ENCODE measurements around the gene PNLIPRP2. TPM values are rescaled to one million over a fixed set of nuclear protein-coding genes. Genes with fewer than 3 reads are reported as not detected.
A peak's percentile ranks its signal among the peaks of the same experiment; 100 is the strongest.

Gene PNLIPRP2
- total RNA-seq, 1 experiment from 2014 or later = 0.34 TPM

DNA sequence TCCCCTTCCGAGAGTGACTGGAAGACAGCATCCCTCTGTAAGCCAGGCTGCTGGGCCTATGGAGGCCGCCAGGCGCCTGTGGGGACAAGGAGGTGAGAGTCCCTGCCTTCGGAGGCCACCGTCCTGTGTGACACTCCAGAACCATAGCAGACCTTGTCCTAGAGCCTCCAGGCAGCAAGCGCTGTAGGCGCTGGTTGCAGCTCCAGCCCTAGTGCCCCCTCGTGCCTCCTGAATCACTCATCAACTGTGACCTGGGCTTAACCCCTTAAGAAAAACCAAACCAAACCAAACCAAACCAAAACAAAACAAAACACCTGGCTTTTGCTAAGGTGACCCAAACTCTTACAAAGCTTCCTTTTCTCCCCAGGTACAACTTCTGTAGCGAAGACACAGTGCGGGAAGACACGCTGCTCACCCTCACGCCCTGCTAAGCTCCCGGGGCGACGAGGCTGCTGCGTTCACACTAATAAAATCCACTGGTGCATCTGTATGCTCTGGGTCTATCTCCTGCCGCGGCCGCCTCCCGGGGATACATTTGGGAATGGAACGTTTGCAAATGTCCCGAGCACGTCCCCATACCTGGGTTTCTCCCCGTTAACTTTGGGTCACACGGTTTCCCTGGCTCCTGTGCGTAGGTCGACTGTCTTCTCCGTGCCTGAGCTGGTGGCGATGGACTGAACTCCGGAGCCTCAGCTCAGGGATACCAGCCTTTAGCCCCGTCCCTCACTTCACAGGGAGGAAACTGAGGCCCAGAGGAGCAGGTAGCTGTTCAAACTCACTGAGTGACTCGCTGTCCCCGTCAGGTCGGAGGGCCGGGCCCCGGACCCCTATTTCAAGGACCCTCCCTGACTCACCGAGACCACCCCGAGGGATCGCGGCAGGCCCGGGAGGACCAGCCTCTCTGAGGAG is 11.8 kb upstream of the PNLIPRP2 start:
- DNase-seq (ENCODE audit: low read depth, low spot score) = no peak
- in situ Hi-C loops (cut with HindIII; ENCODE audit: low pct_unique_long_range_greater_than_20kb, low sequenced_read_pairs) = no loop called here

DNA sequence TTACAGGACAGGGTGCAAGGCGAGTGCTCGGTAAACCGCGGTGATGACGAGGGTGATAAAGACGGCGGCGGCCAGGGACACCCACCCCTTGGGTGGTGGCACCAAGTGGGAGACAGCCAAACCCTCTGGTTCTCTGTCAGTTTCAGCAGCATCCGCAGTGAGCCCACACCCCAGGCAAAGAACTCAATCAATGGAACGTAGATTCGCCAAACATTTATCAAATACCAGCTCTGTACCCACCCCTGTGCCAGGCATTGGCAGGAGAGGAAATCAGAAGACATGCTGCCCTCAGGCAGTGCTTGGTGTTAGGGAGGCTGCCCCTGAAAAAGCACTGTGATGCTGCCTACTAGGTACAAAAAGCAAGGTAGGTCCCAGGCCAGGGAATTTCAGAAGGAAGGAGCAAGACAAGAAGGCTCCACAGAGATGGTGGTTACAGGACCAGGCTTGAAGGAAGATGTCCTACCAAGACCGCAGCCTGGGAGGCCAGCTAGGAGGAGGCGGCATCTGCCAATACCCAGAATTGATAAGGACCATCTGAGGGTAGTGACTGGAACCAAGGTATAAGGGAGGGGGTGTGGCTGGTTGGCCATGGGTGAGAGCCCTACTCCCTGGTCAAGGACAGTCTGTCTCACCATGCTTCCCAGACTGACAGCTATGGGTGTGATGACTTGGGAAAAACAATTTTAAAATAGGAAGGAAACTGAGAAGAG is 10.2 kb upstream of the PNLIPRP2 start:
- in situ Hi-C loops (cut with HindIII; ENCODE audit: low pct_unique_long_range_greater_than_20kb, low sequenced_read_pairs) = no loop called here
- no peak for DNase-seq (ENCODE audit: low read depth, low spot score)

DNA sequence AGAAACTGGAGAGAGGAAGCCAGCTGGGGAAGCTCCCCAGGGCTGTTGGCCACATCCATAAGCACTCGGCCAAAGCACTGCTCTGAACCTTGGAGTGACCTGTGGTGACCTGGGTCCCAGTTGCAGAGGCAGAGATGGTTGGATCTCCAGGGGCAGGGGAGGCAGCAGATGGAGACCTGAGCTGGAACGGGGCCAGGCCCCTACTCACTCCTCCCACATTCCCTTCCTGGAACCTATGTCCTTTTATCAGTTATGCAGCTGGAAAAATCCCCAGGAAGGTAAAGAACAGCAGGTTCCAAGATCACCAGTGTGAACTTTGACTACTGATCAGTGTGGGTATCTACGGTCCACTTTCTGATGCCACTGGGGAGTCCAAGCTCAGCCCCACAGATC is 9.6 kb upstream of the PNLIPRP2 start:
- in situ Hi-C loops (cut with HindIII; ENCODE audit: low pct_unique_long_range_greater_than_20kb, low sequenced_read_pairs) = no loop called here
- no peak for DNase-seq (ENCODE audit: low read depth, low spot score)

DNA sequence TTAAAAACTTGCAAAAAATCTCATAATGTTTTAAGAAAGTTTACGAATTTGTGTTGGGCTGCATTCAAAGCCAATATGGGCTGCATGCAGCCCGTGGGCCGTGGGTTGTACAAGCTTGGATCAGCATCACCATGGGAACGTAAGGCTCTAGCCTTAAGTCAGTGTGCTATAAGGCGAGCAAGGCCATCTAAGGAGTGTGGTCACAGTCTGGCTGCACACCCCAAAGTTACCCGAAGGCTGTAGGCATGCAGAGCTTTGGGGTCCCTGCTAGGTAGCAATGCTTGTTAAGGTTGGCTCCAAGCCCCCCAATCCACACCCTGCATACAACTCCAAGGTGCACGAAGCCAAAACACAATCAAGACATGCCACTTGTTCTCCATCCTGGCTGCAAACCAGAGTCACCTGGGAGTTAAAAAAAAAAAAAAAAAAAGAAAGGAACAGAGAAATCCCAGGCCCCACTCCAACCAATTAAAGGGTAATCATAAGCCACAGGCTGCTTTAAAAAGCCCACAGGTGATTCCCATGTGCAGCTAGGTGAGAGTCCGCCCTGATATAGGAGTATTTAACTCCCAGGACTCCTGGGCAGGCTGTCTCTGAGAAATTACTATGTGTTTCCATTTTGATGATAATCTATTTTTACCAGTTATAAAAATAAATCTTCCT is 8.5 kb upstream of the PNLIPRP2 start:
- in situ Hi-C loops (cut with HindIII; ENCODE audit: low pct_unique_long_range_greater_than_20kb, low sequenced_read_pairs) = no loop called here
- no peak for DNase-seq (ENCODE audit: low read depth, low spot score)

DNA sequence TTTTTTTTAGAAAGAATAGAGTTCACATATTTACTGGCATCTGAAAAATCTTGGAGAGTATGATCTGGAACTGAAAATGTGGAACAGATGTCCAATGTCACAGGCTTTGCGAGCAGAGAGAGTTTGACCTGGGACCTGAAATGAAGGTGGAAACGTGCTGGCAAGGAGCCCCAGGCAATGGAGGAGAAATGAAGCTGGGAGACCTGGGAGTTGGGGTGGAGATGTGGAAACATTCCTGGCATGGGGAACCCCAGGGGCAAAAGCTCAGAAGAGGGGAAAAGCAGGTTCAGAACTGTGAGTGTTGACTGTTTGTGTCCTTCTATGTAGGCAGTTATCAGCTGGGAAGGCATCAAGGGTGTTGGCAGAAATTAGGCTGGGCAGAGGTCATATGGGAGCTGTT is 7.3 kb upstream of the PNLIPRP2 start:
- in situ Hi-C loops (cut with HindIII; ENCODE audit: low pct_unique_long_range_greater_than_20kb, low sequenced_read_pairs) = no loop called here
- no peak for DNase-seq (ENCODE audit: low read depth, low spot score)

DNA sequence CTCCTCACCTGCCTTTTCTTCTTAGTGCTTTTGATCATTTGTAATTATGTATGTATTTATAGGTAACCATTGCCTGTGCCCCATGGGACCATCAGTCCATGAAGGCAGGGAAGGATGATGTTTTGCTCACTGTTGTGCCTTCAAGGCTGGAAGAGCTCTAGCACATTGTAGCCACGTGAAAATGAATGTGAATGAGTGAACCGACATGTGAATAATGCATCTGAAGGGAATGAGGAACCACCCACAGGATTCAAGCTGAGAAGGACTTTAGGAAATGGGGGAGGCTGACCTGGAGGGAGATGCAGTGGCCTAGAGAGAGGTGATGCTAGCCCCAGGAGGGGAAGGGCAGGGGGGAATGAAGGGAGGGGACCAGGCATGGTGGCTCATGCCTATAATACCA is 6.0 kb upstream of the PNLIPRP2 start:
- in situ Hi-C loops (cut with HindIII; ENCODE audit: low pct_unique_long_range_greater_than_20kb, low sequenced_read_pairs) = no loop called here
- no peak for DNase-seq (ENCODE audit: low read depth, low spot score)

DNA sequence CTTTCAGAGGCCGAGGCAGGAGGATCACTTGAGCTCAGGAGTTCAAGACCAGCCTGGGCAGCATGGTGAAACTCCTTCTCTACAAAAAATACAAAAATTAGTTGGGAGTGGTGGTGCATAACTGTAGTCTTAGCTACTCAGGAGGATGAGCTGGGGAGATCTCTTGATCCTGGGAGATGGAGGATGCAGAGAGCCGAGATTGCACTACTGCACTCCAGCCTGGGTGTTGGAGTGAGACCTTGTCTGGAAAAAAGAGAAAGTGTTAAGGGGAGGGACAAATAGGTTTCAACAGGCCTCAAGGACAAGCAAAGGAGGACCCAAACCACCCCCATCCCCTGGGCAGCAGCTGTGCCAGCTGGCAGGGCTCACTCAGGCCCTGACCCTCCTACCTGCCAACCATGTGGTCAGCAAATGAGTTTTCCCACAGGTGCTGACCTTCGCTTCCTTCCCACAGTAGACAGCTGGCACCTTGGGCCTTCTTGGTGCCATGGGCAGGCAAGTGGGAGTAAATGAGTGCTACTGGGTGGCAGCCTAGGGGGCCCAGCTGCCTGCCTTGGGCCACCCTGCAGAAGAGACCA is 5.5 kb upstream of the PNLIPRP2 start:
- in situ Hi-C loops (cut with HindIII; ENCODE audit: low pct_unique_long_range_greater_than_20kb, low sequenced_read_pairs) = no loop called here
- no peak for DNase-seq (ENCODE audit: low read depth, low spot score)

DNA sequence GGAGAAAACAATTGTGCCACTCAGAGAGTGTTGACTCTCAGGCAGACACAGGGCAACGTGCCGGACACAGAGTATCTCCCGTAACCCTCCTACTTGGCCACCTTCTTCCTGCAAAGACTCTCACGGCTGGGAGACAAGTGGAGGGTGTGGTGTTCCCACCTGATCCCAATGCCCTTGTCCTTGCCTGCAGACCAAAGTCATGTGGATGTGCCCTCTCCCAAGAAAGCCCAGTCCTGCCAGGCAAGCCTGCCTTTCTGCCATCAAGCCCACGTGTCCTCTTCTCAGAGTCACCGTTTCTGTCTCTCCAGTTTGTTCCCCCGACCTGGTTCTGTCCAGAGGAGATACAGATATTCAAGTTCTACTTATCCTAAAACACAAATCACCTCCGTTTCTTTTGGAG is 723 bp downstream of the PNLIPRP2 start:
- no peak for DNase-seq (ENCODE audit: low read depth, low spot score)
- in situ Hi-C loops (cut with HindIII; ENCODE audit: low pct_unique_long_range_greater_than_20kb, low sequenced_read_pairs) = no loop called here

DNA sequence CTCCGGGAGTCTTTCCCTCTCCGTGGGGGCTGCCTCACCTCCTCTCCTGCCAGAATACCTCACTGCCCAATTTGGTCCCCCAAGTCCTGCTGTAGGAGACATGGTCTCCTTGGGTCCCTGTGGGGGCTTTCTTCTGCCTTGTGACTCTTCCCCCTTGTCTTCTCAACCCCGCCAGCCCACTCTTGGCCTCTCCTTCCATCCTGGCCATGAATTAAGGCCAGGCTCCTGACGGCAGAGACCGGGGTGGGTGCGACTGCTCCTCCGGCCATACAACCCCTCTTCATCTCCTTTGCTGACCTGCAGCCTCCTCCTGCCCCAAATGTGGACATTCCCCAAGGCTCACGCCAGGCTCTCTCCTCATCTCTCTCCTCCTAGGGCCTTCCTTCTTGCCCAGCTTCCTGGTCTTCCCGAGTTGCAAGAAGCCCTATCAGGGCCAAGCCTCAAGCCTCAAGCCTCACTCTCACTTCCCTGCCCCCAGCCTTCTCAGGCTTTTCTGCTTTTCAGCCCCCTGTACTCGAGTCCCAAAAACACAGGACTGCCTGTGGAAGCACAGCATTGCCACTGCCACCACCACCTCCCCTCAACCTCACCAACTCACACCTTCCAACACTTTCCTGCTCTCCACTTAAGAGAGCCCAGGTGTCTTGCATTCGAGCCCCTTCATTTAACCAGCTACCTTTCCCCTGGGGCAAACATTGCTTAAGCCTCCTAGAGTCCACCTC is 1.3 kb downstream of the PNLIPRP2 start:
- no peak for DNase-seq (ENCODE audit: low read depth, low spot score)
- in situ Hi-C loops (cut with HindIII; ENCODE audit: low pct_unique_long_range_greater_than_20kb, low sequenced_read_pairs) = no loop called here

DNA sequence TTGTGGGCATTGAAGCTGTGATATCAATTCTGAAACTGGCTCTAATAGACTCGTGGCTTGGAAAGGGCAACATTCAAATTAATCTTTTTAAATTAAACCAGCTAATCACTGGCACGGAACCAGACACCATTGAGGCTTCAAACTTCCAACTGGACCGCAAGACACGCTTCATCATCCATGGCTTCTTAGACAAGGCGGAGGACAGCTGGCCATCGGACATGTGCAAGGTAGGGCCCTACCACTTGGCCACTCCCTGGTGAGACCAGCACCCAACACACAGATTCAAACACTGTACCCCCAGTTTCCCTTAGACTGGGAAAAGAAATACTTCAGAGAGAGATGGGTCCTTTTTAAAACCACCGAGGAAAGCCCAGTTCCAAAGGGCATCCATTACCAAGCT is 5.1 kb downstream of the PNLIPRP2 start:
- in situ Hi-C loops (cut with HindIII; ENCODE audit: low pct_unique_long_range_greater_than_20kb, low sequenced_read_pairs) = no loop called here

DNA sequence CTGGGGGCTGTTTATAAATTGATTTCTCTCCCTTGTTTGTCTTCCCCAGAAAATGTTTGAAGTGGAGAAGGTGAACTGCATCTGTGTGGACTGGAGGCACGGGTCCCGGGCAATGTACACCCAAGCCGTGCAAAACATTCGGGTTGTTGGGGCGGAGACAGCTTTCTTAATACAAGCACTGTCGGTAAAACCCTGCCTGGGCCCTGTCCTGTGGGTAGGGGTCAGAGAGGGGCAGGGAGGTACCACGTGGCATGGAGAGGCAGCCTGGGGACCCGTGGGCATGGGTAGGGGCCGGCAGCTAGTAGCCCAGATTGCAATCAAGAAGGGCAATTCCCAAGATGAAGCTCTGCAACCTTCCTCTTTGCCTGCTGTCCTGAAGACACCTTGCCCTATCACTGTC is 6.1 kb downstream of the PNLIPRP2 start:
- in situ Hi-C loops (cut with HindIII; ENCODE audit: low pct_unique_long_range_greater_than_20kb, low sequenced_read_pairs) = no loop called here
- no peak for DNase-seq (ENCODE audit: low read depth, low spot score)

More for the DNA sequence above, 5.1 kb downstream of the PNLIPRP2 start:
- DNase-seq (ENCODE audit: low read depth, low spot score) = no peak

DNA sequence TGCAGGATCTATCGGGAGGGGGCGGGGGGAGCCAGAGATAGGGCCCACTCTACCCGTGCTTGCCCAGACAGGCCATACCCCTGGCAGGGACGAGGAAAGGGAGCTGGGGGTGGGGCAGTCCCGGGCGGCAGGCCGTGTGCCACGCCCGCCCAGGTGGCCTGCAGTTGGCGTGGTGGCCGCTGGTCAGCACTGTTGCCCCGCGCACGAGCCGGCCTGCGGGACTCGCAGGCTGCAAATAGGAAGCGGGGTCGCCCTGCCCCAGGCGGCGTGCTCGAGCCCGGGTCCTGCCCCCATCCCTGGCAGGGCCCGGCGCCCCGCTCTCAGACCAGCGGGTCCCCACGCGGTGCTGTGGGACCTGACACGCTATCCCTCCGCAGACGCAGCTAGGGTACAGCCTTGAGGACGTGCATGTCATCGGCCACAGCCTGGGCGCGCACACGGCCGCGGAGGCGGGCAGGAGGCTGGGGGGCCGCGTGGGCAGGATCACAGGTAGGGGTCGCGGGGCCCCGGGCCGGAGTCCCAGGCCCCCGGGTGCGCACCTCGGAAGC is 6.7 kb downstream of the PNLIPRP2 start:
- in situ Hi-C loops (cut with HindIII; ENCODE audit: low pct_unique_long_range_greater_than_20kb, low sequenced_read_pairs) = no loop called here
- peak; percentile 54 for DNase-seq (ENCODE audit: low read depth, low spot score)

DNA sequence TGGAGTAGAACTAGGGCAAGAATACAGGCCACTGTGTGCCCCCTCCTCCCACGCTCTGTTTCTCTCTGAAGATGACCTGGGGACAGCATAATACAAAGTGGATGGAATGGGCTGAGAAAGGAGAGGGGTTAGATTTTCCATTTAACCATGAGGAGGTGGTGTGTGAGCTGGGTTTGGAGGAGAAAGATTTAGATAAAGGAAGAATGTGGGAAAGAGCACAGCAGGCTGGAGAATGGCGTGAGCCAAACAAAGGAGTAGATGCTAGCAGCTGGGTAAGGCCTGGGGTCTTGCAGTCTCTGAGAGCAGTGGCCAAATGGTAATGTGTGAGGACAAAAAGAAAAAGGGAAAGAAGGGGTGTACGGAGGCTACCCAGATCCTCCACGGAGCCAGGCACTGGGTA is 8.6 kb downstream of the PNLIPRP2 start:
- DNase-seq (ENCODE audit: low read depth, low spot score) = no peak
- in situ Hi-C loops (cut with HindIII; ENCODE audit: low pct_unique_long_range_greater_than_20kb, low sequenced_read_pairs) = no loop called here

DNA sequence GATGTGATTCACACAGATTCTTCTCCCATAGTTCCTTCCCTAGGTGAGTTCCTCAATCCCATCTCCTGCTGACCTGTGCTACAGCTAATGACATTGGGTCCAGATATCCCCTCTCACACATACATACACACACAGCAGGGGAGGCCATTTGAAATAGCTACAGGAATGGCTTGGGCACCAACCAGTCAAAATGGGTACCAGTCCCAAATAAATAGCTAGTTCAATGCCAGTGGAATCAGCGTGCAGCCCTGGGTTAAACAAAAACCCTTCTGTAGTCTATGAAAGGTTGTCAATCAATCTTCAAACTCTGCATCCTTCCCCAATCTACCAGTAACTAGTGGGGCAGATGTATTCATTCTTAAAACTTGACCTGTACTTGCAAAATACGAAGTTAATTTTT is 9.3 kb downstream of the PNLIPRP2 start:
- in situ Hi-C loops (cut with HindIII; ENCODE audit: low pct_unique_long_range_greater_than_20kb, low sequenced_read_pairs) = no loop called here
- DNase-seq (ENCODE audit: low read depth, low spot score) = no peak

DNA sequence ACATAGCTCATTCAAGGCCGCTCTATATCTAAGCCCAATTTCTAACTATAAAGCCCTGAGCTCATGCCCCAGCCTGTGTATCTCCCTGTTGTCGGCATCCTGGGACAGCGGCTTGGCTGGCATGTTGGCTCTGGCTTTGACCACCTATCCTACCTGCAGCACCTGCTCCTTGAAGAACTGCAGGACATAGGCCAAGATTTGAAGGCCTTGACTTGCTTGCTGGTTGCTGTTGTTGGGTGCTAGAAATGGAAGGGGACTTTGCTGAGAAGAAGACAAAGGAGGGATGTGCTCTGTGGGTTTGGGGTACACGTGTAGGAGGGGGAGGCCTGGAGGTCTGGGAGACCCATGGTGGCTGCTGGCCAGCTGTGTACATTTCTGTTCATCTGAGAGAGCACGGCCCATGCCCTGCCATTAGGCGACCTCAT is 11.1 kb downstream of the PNLIPRP2 start:
- DNase-seq (ENCODE audit: low read depth, low spot score) = no peak
- in situ Hi-C loops (cut with HindIII; ENCODE audit: low pct_unique_long_range_greater_than_20kb, low sequenced_read_pairs) = no loop called here

DNA sequence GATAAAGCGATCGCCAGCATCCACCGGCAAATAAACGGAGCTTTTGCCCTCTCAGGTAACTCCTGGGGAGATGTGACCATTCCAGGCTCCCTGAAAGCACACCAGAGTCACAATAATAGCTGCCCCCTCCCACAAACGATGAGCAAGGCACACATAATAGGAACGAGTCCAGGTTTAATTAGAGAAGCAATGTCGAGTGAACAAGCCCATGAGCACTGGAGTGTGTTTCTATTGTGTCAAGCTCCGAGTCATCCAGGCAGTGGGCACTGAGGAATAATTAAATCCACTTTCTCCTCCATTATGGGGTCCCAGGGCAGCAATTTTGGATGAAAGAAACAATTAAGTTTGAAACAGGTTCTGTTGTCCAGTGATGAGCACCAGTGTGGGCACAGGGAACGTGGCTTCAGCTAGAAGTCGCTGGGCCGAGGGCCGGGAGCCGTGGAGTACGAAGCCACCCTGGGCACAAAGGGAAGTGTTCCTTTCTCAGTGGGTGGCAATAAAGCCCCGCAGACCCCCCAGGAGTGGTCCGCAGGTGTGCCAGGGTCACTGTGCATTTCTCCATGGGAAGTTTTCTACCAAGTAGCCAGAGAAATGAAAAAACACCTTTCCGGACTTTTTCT is 12.0 kb downstream of the PNLIPRP2 start:
- no peak for DNase-seq (ENCODE audit: low read depth, low spot score)
- in situ Hi-C loops (cut with HindIII; ENCODE audit: low pct_unique_long_range_greater_than_20kb, low sequenced_read_pairs) = no loop called here

DNA sequence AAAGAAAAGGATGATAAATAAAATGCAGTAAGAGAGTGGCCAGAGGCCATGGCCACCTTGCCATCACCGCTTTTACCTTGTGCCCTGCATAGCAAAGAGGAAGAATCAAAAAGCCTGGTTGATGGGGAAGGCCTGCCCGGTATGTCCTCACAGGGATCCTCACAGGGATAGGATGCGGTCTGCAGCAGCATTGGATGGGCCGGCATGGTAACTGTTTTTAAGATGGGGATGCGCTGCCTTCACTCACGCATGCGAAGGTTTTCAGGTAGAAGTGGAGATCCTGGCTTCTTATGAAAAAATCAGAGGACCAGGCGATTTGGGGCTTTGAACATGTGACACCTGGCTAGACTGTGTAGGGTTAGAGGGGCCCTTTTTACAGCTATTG is 12.5 kb downstream of the PNLIPRP2 start:
- in situ Hi-C loops (cut with HindIII; ENCODE audit: low pct_unique_long_range_greater_than_20kb, low sequenced_read_pairs) = no loop called here
- DNase-seq (ENCODE audit: low read depth, low spot score) = no peak

Measured in SK-MEL-5 (cell line).